GM06990 (cell line): Measurements from ENCODE around the gene KREMEN2.

Experiments used
- DNase-seq: peaks from one replicate; pipeline ENCODE4 v3.0.0-alpha.2; 2011; ENCODE audit not compliant: insufficient read length; ENCODE audit errors: extremely low read depth
- H3K27me3 ChIP-seq: replicated peaks from 2 replicates; pipeline ENCODE4 v1.6.0; 2011; ENCODE audit warnings: low read length; ENCODE audit not compliant: control insufficient read depth, insufficient read depth
- H3K36me3 ChIP-seq: 2 replicates; pipeline ENCODE4 v1.5.1; 2011; ENCODE audit warnings: low read length; ENCODE audit not compliant: control insufficient read depth, insufficient read depth
- H3K4me3 ChIP-seq: replicated peaks from 2 replicates; pipeline ENCODE4 v1.5.1; 2011; ENCODE audit warnings: low read depth, mild to moderate bottlenecking, control low read depth, low read length
- TF ChIP-seq, protein P1 (sequence below): IDR thresholded peaks from 2 replicates; pipeline ENCODE4 v1.5.1; 2011; ENCODE audit warnings: low read length, control low read depth, mild to moderate bottlenecking, inconsistent platforms; ENCODE audit not compliant: insufficient read depth, poor library complexity, severe bottlenecking

The KREMEN2 gene

GRCh38 chr16:3015865-3016521 lies 51.9 kb downstream of the KREMEN2 start:
- TF ChIP-seq, protein P1, sequence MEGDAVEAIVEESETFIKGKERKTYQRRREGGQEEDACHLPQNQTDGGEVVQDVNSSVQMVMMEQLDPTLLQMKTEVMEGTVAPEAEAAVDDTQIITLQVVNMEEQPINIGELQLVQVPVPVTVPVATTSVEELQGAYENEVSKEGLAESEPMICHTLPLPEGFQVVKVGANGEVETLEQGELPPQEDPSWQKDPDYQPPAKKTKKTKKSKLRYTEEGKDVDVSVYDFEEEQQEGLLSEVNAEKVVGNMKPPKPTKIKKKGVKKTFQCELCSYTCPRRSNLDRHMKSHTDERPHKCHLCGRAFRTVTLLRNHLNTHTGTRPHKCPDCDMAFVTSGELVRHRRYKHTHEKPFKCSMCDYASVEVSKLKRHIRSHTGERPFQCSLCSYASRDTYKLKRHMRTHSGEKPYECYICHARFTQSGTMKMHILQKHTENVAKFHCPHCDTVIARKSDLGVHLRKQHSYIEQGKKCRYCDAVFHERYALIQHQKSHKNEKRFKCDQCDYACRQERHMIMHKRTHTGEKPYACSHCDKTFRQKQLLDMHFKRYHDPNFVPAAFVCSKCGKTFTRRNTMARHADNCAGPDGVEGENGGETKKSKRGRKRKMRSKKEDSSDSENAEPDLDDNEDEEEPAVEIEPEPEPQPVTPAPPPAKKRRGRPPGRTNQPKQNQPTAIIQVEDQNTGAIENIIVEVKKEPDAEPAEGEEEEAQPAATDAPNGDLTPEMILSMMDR, result no peak
- Histone ChIP-seq H3K27me3 (no peaks in the 10 kb centered on the region; the same call in none of the 2 replicates), H3K36me3 (no peaks in the 10 kb centered on the region), H3K4me3 (no peak overlapping the region)
- no peak for DNase-seq

DNA sequence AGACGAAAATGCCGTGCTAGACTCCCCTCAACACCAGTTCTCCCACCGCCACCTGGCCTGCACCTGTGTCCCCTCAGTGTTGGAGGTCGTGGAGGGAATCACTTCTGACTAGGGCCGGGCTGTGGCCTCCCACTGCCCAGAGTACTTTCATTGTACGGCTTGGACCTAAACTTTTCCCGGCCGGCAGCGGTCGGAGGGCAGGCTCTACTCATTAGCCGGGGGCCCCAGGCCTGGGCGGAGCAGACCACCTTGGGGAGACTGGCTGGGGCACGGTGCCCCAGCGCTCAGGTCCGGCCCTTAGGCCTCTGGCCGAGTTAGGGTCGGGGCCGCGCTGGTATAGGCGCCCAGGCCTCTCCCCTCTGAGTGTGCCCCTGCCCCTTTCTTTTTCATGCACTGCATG lies 53.3 kb downstream of the KREMEN2 start:
- no peaks in the 10 kb centered on the region; the same call in none of the 2 replicates for H3K27me3 ChIP-seq
- no peaks in the 10 kb centered on the region for H3K36me3 ChIP-seq
- DNase-seq, result no peak
- no peak overlapping the region for H3K4me3 ChIP-seq
- TF ChIP-seq, protein P1, result no peak
